ENCODE data around the gene BTN2A1.

Gene BTN2A1

DNA sequence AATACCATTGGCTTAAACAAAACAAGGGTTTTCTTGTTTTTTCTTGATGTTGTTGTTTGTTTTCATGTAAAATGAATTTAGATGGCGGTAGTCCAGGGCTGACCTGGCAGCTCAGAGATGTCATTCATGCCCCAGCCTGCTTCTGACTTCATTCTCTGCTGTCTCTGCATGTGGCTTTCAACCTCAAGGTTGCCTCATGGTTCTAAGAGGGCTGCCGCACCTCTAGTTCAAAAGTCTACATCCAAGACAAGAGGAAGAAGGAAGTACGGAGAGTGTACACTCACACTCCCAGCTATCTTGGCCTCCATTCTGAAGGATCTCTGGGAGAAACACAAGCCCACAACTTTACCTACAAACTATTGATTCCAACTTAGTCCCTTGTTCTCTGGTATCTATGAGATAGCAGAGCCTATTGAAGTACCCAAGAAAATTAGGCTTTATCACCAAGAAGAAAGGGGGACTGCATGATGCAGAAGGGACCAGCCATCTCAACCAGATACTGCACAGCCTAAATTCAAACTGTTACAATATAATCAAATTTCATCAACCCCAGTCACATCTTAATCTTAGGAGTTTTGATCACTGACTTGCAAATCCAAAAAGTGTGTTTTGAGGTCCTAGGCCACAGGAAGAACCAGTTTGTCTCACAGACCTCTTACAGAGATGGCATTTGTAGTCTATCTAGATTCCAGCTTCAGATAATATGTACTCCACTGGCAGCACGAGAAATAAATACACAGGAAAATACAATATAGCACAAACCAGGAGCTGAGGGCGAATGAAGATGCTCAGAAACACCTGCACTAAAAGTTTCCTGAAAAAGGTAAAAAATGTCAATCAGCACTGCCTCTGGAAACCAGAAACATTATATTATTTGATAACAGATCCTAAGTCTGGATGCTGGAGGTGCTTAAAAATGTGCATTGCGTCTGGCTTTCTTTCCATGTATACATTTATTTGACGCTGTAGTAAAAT, 18.3 kb upstream of the BTN2A1 start:
- Histone ChIP-seq H3K9me2 (ENCODE audit: low read depth, low read length) (no peaks in the 10 kb centered on the region), H3K36me3 (ENCODE audit: insufficient read depth, low read length) (no peaks in the 10 kb centered on the region; the same call in 1 of the 2 replicates), H3K27me3 (ENCODE audit: insufficient read depth, low read length) (no peaks in the 10 kb centered on the region), H3K9me3 (ENCODE audit: low read length) (no peaks in the 10 kb centered on the region; the same call in 1 of the 2 replicates), H3K4me3 (ENCODE audit: low read depth, low read length, poor library complexity, severe bottlenecking) (peak overlapping the region; percentile 53), H3F3A (ENCODE audit: insufficient read depth, low read length) (no peaks in the 10 kb centered on the region), H3K9ac (ENCODE audit: low read length) (peak overlapping the region; percentile 41; the same call in 1 of the 2 replicates), H3K79me2 (ENCODE audit: insufficient read depth, low read length) (no peaks in the 10 kb centered on the region), H3K4me1 (ENCODE audit: insufficient read depth, low read length, severe bottlenecking) (peaks cover 18% of the 10 kb centered on the region), H2AFZ (ENCODE audit: low read length) (peak overlapping the region; percentile 98), H3K4me2 (ENCODE audit: low read length) (peak overlapping the region; percentile 70), H3K27ac (ENCODE audit: low read depth, low read length, poor library complexity, severe bottlenecking) (no peak overlapping the region), H4K20me1 (ENCODE audit: insufficient read depth, low read length) (no peaks in the 10 kb centered on the region)
- TF ChIP-seq EZH2 (IDR thresholded peaks at IDR 0.05; ENCODE audit: borderline replicate concordance, low read length), result no peak
- TF ChIP-seq, protein P1, sequence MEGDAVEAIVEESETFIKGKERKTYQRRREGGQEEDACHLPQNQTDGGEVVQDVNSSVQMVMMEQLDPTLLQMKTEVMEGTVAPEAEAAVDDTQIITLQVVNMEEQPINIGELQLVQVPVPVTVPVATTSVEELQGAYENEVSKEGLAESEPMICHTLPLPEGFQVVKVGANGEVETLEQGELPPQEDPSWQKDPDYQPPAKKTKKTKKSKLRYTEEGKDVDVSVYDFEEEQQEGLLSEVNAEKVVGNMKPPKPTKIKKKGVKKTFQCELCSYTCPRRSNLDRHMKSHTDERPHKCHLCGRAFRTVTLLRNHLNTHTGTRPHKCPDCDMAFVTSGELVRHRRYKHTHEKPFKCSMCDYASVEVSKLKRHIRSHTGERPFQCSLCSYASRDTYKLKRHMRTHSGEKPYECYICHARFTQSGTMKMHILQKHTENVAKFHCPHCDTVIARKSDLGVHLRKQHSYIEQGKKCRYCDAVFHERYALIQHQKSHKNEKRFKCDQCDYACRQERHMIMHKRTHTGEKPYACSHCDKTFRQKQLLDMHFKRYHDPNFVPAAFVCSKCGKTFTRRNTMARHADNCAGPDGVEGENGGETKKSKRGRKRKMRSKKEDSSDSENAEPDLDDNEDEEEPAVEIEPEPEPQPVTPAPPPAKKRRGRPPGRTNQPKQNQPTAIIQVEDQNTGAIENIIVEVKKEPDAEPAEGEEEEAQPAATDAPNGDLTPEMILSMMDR (IDR thresholded peaks at IDR 0.05; ENCODE audit: low read length), result no peak

DNA sequence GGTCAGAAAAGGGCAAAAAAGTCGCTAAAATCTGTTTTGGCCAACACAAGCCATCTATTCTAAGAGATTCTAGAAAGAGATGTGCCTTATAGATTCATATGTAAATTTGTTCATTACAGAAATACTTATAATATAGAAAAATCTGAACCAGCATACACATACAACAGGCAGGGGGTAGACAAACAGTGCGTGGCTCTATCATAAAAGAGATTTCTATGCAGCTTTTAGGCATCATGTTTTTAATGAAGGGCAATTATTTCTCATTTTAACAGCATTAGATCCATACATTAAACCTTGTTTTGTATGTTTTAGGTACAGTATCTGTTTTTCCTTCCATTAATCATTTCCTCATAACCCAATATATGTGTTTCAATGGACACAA, 16.8 kb upstream of the BTN2A1 start:
- TF ChIP-seq EZH2 (IDR thresholded peaks at IDR 0.05; ENCODE audit: borderline replicate concordance, low read length), result no peak
- TF ChIP-seq, protein P1 (IDR thresholded peaks at IDR 0.05; ENCODE audit: low read length), result no peak
- Histone ChIP-seq H3K36me3 (ENCODE audit: insufficient read depth, low read length) (no peaks in the 10 kb centered on the region; the same call in 1 of the 2 replicates), H2AFZ (ENCODE audit: low read length) (peak overlapping the region; percentile 98), H3K79me2 (ENCODE audit: insufficient read depth, low read length) (no peaks in the 10 kb centered on the region), H3K4me1 (ENCODE audit: insufficient read depth, low read length, severe bottlenecking) (peaks cover 18% of the 10 kb centered on the region), H3K9ac (ENCODE audit: low read length) (no peak overlapping the region), H3F3A (ENCODE audit: insufficient read depth, low read length) (no peaks in the 10 kb centered on the region), H3K9me2 (ENCODE audit: low read depth, low read length) (no peaks in the 10 kb centered on the region), H3K4me2 (ENCODE audit: low read length) (peak overlapping the region; percentile 70), H3K27me3 (ENCODE audit: insufficient read depth, low read length) (no peaks in the 10 kb centered on the region), H4K20me1 (ENCODE audit: insufficient read depth, low read length) (no peaks in the 10 kb centered on the region), H3K4me3 (ENCODE audit: low read depth, low read length, poor library complexity, severe bottlenecking) (no peak overlapping the region), H3K27ac (ENCODE audit: low read depth, low read length, poor library complexity, severe bottlenecking) (no peak overlapping the region), H3K9me3 (ENCODE audit: low read length) (no peaks in the 10 kb centered on the region; the same call in 1 of the 2 replicates)

DNA sequence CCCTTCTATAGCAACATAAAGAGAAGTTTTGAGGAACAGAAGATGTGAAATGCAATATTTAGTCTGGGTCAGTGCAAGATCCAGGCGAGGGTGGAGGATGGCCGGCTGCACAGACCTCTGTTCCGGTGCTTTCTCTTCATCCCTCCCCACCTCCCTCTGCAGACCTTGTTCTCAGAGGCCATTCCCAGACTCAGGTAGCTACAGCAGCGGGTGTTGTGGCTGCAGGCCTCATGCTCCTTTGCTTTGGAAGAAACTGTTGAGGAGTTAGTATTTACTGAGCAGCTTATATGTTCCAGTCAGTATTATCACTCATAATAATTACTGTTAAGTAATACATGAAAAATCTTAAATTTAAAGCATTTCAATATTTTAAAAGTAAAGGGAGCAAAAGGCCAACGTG, 15.8 kb upstream of the BTN2A1 start:
- Histone ChIP-seq H3K4me1 (ENCODE audit: insufficient read depth, low read length, severe bottlenecking) (peaks cover 18% of the 10 kb centered on the region), H3K4me3 (ENCODE audit: low read depth, low read length, poor library complexity, severe bottlenecking) (no peak overlapping the region), H3K9me3 (ENCODE audit: low read length) (no peaks in the 10 kb centered on the region; the same call in 1 of the 2 replicates), H4K20me1 (ENCODE audit: insufficient read depth, low read length) (no peaks in the 10 kb centered on the region), H2AFZ (ENCODE audit: low read length) (no peak overlapping the region), H3K9me2 (ENCODE audit: low read depth, low read length) (no peaks in the 10 kb centered on the region), H3K27ac (ENCODE audit: low read depth, low read length, poor library complexity, severe bottlenecking) (no peak overlapping the region), H3K79me2 (ENCODE audit: insufficient read depth, low read length) (no peaks in the 10 kb centered on the region), H3K4me2 (ENCODE audit: low read length) (no peak overlapping the region), H3K9ac (ENCODE audit: low read length) (no peak overlapping the region), H3F3A (ENCODE audit: insufficient read depth, low read length) (no peaks in the 10 kb centered on the region), H3K36me3 (ENCODE audit: insufficient read depth, low read length) (no peaks in the 10 kb centered on the region; the same call in 1 of the 2 replicates), H3K27me3 (ENCODE audit: insufficient read depth, low read length) (no peaks in the 10 kb centered on the region)
- TF ChIP-seq EZH2 (IDR thresholded peaks at IDR 0.05; ENCODE audit: borderline replicate concordance, low read length), result no peak
- TF ChIP-seq, protein P1 (IDR thresholded peaks at IDR 0.05; ENCODE audit: low read length), result no peak

Data from OCI-LY1 (cell line).